Endothelial cell of umbilical vein (primary cell): ENCODE results near the gene MOK.

Experiments
- CTCF ChIP-seq, 2 donors: IDR thresholded peaks; 1 replicate in 1 of 2; 2 replicates in 1 of 2; pipeline ENCODE4 v1.5.1; 2011; ENCODE audit warnings: low read length in 2 of 2, mild to moderate bottlenecking in 2 of 2, moderate library complexity in 2 of 2, control low read depth in 1 of 2, inconsistent platforms in 1 of 2, low read depth in 1 of 2; ENCODE audit not compliant: insufficient read depth in 1 of 2; ENCODE audit errors: extremely low read depth in 1 of 2
- MYC ChIP-seq: IDR thresholded peaks from one replicate; pipeline ENCODE4 v1.6.1; 2011; ENCODE audit warnings: mild to moderate bottlenecking, low read depth, low read length

GRCh38 chr14:102250636-102251035 is 54.3 kb downstream of the MOK start:
- no peak for TF ChIP-seq MYC
- no peak for TF ChIP-seq CTCF (IDR thresholded peaks at IDR 0.05; ENCODE audit: extremely low read depth in 1 of 2, insufficient read depth in 1 of 2, low read depth in 1 of 2, low read length in 2 of 2)
